GM12878 (cell line): ENCODE measurements around the gene TEX55. TPM values are rescaled to one million over a fixed set of nuclear protein-coding genes. Genes with fewer than 3 reads are reported as not detected.

Experiments used
- ATAC-seq: fragments of 200-7000 bp; cut with Tn5 transposase; 3 replicates; pipeline ENCODE4 v1.9.1; 2020; ENCODE audit warnings: mild to moderate bottlenecking, moderate library complexity
- BruUV-seq: library from RNA; stranded (reverse); fragments of 400-500 nt; replicated peaks from 2 replicates; lab custom pipeline; 2021; lab: Mats Ljungman, UMichigan
- CTCF ChIA-PET: fragments of 300-600 bp; sonication (Branson Sonifier 250); formaldehyde crosslinking; extraction: SDS; loops from one replicate; lab custom pipeline; 2021; ENCODE audit warnings: inconsistent platforms; lab: Yijun Ruan, JAX
- POLR2A ChIA-PET: fragments of 350-600 bp; formaldehyde crosslinking; extraction: SDS; loops from one replicate; lab custom pipeline; 2021; ENCODE audit warnings: inconsistent platforms; lab: Charles Lee
- RAD21 ChIA-PET: fragments of 300-600 bp; sonication (Branson Sonifier 250); formaldehyde crosslinking; loops from one replicate; lab custom pipeline; 2023; ENCODE audit warnings: antibody characterized with exemption; ENCODE audit not compliant: unreplicated experiment; lab: Charles Lee
- SMC1A ChIA-PET: fragments of 300-600 bp; sonication (Branson Sonifier 250); formaldehyde crosslinking; loops from one replicate; lab custom pipeline; 2023; ENCODE audit not compliant: unreplicated experiment, uncharacterized antibody; lab: Charles Lee
- DNase-seq: peaks from one replicate; pipeline ENCODE4 v3.0.0-alpha.2; 2011; ENCODE audit warnings: low read depth, low spot score
- FAIRE-seq: peaks from 3 replicates; lab custom pipeline; 2011; peaks lifted over from hg19 to GRCh38; lab: Jason Lieb, UNC
- H2AFZ ChIP-seq: 2 replicates; pipeline ENCODE4 v1.6.0; 2011; ENCODE audit warnings: low read depth, low read length, control low read depth; ENCODE audit not compliant: control insufficient read depth
- H3K27ac ChIP-seq: 2 replicates; pipeline ENCODE4 v1.5.1; 2011; ENCODE audit warnings: control low read depth; ENCODE audit not compliant: control insufficient read depth, insufficient read depth
- H3K27me3 ChIP-seq, 2 experiments: replicated peaks in 1 of 2; 2 replicates each; pipeline versions ENCODE4 v1.6.0 to v1.6.1; 2011; ENCODE audit warnings: low read length in 1 of 2; ENCODE audit not compliant: control insufficient read depth in 2 of 2, insufficient read depth in 2 of 2
- H3K36me3 ChIP-seq, 2 experiments: 2 replicates each; pipeline ENCODE4 v1.5.1; 2011; ENCODE audit warnings: low read length in 1 of 2; ENCODE audit not compliant: control insufficient read depth in 2 of 2, insufficient read depth in 2 of 2
- H3K4me1 ChIP-seq: 2 replicates; pipeline ENCODE4 v1.6.1; 2011; ENCODE audit warnings: mild to moderate bottlenecking, low read length, moderate library complexity, mixed read lengths; ENCODE audit not compliant: control insufficient read depth, insufficient read depth
- H3K4me2 ChIP-seq: 2 replicates; pipeline ENCODE4 v1.6.0; 2011; ENCODE audit warnings: control low read depth; ENCODE audit not compliant: control insufficient read depth, insufficient read depth
- H3K4me3 ChIP-seq: fragments of 200-600 bp; sonication (generic); 2 replicates; pipeline ENCODE4 v1.5.1; 2016
- H3K79me2 ChIP-seq: 2 replicates; pipeline ENCODE4 v1.6.0; 2011; ENCODE audit warnings: low read length; ENCODE audit not compliant: control insufficient read depth, insufficient read depth
- H3K9ac ChIP-seq: 2 replicates; pipeline ENCODE4 v1.8.0; 2011; ENCODE audit warnings: low read length, control low read depth, mixed read lengths; ENCODE audit not compliant: control insufficient read depth, insufficient read depth
- H3K9me3 ChIP-seq: replicated peaks from 3 replicates; pipeline ENCODE4 v1.5.1; 2011; ENCODE audit warnings: mild to moderate bottlenecking, low read length; ENCODE audit not compliant: control insufficient read depth, insufficient read depth
- H4K20me1 ChIP-seq: 2 replicates; pipeline ENCODE4 v1.6.0; 2011; ENCODE audit not compliant: control insufficient read depth, insufficient read depth
- BCL3 ChIP-seq: IDR thresholded peaks from 2 replicates; pipeline ENCODE4 v1.6.1; 2011; ENCODE audit warnings: borderline replicate concordance, low read depth, mild to moderate bottlenecking, moderate library complexity, low read length; ENCODE audit not compliant: insufficient read depth, poor library complexity, severe bottlenecking
- CEBPB ChIP-seq, 2 experiments: fragments of 150-350 bp in 1 of 2; IDR thresholded peaks; 2 replicates each; pipeline ENCODE4 v1.6.1; 2012 to 2014; ENCODE audit warnings: low read depth in 2 of 2, low read length in 2 of 2, borderline replicate concordance in 1 of 2, inconsistent platforms in 1 of 2
- CREM ChIP-seq: IDR thresholded peaks from 2 replicates; pipeline ENCODE4 v1.6.1; 2014; ENCODE audit warnings: antibody characterized with exemption, low read depth
- CTCF ChIP-seq, 3 experiments: IDR thresholded peaks in 2 of 3; conservative IDR thresholded peaks in 1 of 3; 2 replicates each; pipeline ENCODE4 v1.5.1; 2011; ENCODE audit warnings: low read depth in 3 of 3, low read length in 3 of 3, mild to moderate bottlenecking in 3 of 3, control low read depth in 2 of 3, moderate library complexity in 2 of 3, inconsistent platforms in 1 of 3, mixed read lengths in 1 of 3; ENCODE audit not compliant: control insufficient read depth in 2 of 3, insufficient read depth in 1 of 3; ENCODE audit errors: extremely low read depth in 1 of 3
- E2F8 ChIP-seq: fragments of 450-650 bp; IDR thresholded peaks from 2 replicates; pipeline ENCODE4 v1.6.1; 2018; ENCODE audit warnings: mild to moderate bottlenecking, low read depth, moderate library complexity; ENCODE audit not compliant: partially characterized antibody
- EP300 ChIP-seq, 2 experiments: fragments of 150-350 bp in 1 of 2; IDR thresholded peaks; 2 replicates each; pipeline ENCODE4 v1.6.1; 2011 to 2012; ENCODE audit warnings: low read depth in 2 of 2, low read length in 2 of 2, borderline replicate concordance in 1 of 2, improper control_type of control experiment in 1 of 2, inconsistent platforms in 1 of 2; ENCODE audit not compliant: control insufficient read depth in 1 of 2
- HDGF ChIP-seq: fragments of 450-650 bp; IDR thresholded peaks from 2 replicates; pipeline ENCODE4 v1.6.1; 2016; ENCODE audit warnings: antibody characterized with exemption
- MYB ChIP-seq: fragments of 150-350 bp; IDR thresholded peaks from 2 replicates; pipeline ENCODE4 v1.6.1; 2014; ENCODE audit warnings: mild to moderate bottlenecking, low read depth, low read length, borderline replicate concordance
- NFYB ChIP-seq: IDR thresholded peaks from 2 replicates; pipeline ENCODE4 v1.6.1; 2011; ENCODE audit warnings: low read depth, mild to moderate bottlenecking, low read length, improper control_type of control experiment, moderate library complexity; ENCODE audit not compliant: insufficient read depth
- RELA ChIP-seq: fragments of 450-650 bp; IDR thresholded peaks from 2 replicates; pipeline ENCODE4 v1.8.0; 2014; ENCODE audit warnings: borderline replicate concordance; ENCODE audit not compliant: partially characterized antibody
- SMC3 ChIP-seq: IDR thresholded peaks from 2 replicates; pipeline ENCODE4 v1.6.1; 2011; ENCODE audit warnings: low read length, improper control_type of control experiment, borderline replicate concordance
- USF1 ChIP-seq: IDR thresholded peaks from 2 replicates; pipeline ENCODE4 v1.6.1; 2011; ENCODE audit warnings: borderline replicate concordance, low read depth, mild to moderate bottlenecking, moderate library complexity, mixed read lengths, low read length; ENCODE audit not compliant: insufficient read depth; ENCODE audit errors: extremely low read length
- ZBED1 ChIP-seq: IDR thresholded peaks from 2 replicates; pipeline ENCODE4 v1.6.1; 2016; ENCODE audit warnings: borderline replicate concordance
- WGBS: methylation state at CpG from one replicate; pipeline ENCODE4 v1.1.6; 2016; ENCODE audit warnings: low lambda C conversion rate; ENCODE audit not compliant: insufficient replicate concordance, insufficient coverage; ENCODE audit errors: missing lambda C conversion rate; 5-methylcytosine and 5-hydroxymethylcytosine counted together
- in situ Hi-C: fragments of 300-500 bp; cut with MboI; formaldehyde crosslinking; loops from 9 replicates; pipeline ENCODE4 v1.14.3; 2018; ENCODE audit warnings: mixed read lengths
- intact Hi-C: fragments of 100-400 bp; cut with micrococcal nuclease; formaldehyde crosslinking; loops from one replicate; pipeline ENCODE4 v1.14.2; 2022; ENCODE audit not compliant: unreplicated experiment
- polyA plus RNA-seq, 11 experiments: library from polyadenylated mRNA; depleted of rRNA in 4 of 11; unstranded in 6 of 11; stranded (reverse) in 5 of 11; fragments of >200 nt; fragmentation: Nextera tagmentation in 4 of 11; fragmentation: Illumina TruSeq in 1 of 11; extraction: Ambion mirVana in 4 of 11; extraction: Trizol in 1 of 11; gene quantifications; 1 replicate in 1 of 11; 2 replicates in 10 of 11; pipeline versions ENCODE4 v1.2.1 to v1.2.3, GENCODE V29; 2011 to 2016; ENCODE audit warnings: inconsistent platforms in 2 of 11, missing spikeins in 2 of 11, low read depth in 1 of 11
- total RNA-seq, 4 experiments: library from RNA; depleted of rRNA in 3 of 4; stranded (reverse); fragments of >200 nt in 3 of 4; fragmentation: Illumina TruSeq in 1 of 4; extraction: Trizol in 1 of 4; gene quantifications; 2 replicates each; pipeline versions ENCODE4 v1.2.1 to v1.2.3, GENCODE V29; 2013 to 2021

The TEX55 gene
- total and polyA plus RNA-seq, 10 of the 15 experiments (the other 5 are each of a cell fraction or from before 2014, with no cell fraction given), result not detected

- TF ChIP-seq E2F8 (no peak), RELA (no peak), USF1 (no peak), ZBED1 (no peak)
Measured at GRCh38 chr3:119175872-119176756, 30.1 kb downstream of the TEX55 start (continued).

- ChIA-PET CTCF (no interaction called here), RAD21 (interaction anchor here (1.2 kb wide), 1 partner anchor 65 kb away, joined by 4 read pairs; no protein-coding TSS in a partner anchor), SMC1A (no interaction called here), POLR2A (interaction anchor here (0.5 kb wide), 1 partner anchor 286 kb away, joined by 4 read pairs; no protein-coding TSS in a partner anchor)
- Histone ChIP-seq H3K79me2 (no peaks in the 10 kb centered on the region), H3K27me3 (no peaks in the 10 kb centered on the region), H3K36me3 (no peaks in the 10 kb centered on the region), H3K27ac (no peak overlapping the region), H4K20me1 (no peaks in the 10 kb centered on the region), H2AFZ (no peak overlapping the region), H3K9ac (no peak overlapping the region), H3K4me3 (no peak overlapping the region), H3K9me3 (no peaks in the 10 kb centered on the region), H3K4me2 (no peak overlapping the region), H3K4me1 (no peaks in the 10 kb centered on the region)
- intact Hi-C loops, result no loop called here
- 36% methylated on average over 4 of the region's 4 CpGs for WGBS
- no peak for DNase-seq
- no peak for FAIRE-seq
- ATAC-seq, result no peak
- in situ Hi-C loops, result no loop called here
- BruUV-seq, result no TSS peak
- no peak for TF ChIP-seq CEBPB (IDR thresholded peaks at IDR 0.05; ENCODE audit: borderline replicate concordance in 1 of 2, low read depth in 2 of 2, low read length in 2 of 2)
- TF ChIP-seq NFYB, result no peak
- no peak for TF ChIP-seq HDGF
- TF ChIP-seq SMC3, result no peak
- TF ChIP-seq CREM, result no peak
- no peak for TF ChIP-seq CTCF (IDR thresholded peaks at IDR 0.05 in 2 of 3, conservative IDR thresholded peaks at IDR 0.05 in 1 of 3; ENCODE audit: control insufficient read depth in 2 of 3, extremely low read depth in 1 of 3, insufficient read depth in 1 of 3, low read depth in 3 of 3, low read length in 3 of 3)
- no peak for TF ChIP-seq MYB
- no peak for TF ChIP-seq BCL3
- TF ChIP-seq EP300 (IDR thresholded peaks at IDR 0.05; ENCODE audit: borderline replicate concordance in 1 of 2, control insufficient read depth in 1 of 2, low read depth in 2 of 2, low read length in 2 of 2), result no peak
Measured at GRCh38 chr3:119176778-119177177, 30.8 kb downstream of the TEX55 start.
